COLO668 (cell line): ENCODE results near the gene TMEM132E.
"Not testable (repeated sequence)": the region's sequence is repeated elsewhere in the genome, so short reads cannot be mapped to it uniquely, and the experiment has no call there.

Source experiments
- DNase-seq: peaks from one replicate; lab custom pipeline; 2025; ENCODE audit not compliant: unreplicated experiment; lab: John Stamatoyannopoulos, UW

Gene TMEM132E

GRCh38 chr17:34579017-34579946 lies at the start of gene TMEM132E:
Gene TMEM132E, plus strand, starts transcription at chr17:34579582. Its CDS starts 1,495 bp downstream, at chr17:34581077.
- DNase-seq = peak; percentile 23

DNA sequence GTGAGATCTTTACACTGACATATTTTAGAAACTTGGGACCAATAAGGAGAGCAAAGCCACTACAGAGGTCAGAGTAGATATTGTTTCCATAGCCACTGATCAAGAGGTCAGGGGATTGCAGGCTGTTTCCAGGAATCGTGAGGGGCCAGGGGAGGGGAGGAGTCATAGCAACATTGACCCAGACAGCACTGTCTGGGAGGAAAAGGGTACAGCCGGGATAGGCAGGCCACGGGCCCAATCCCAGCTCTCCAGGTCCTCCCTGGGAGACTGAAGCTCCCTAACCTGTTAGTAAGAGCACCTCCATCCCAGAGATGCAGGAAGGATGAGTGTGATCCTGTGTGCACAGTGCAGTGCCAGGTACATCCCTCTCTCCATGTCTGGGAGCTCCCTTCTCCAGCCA lies 48.5 kb upstream of the TMEM132E start:
- no peak for DNase-seq

- no peak for DNase-seq
Measured at GRCh38 chr17:34532281-34533065, 46.9 kb upstream of the TMEM132E start.

DNA sequence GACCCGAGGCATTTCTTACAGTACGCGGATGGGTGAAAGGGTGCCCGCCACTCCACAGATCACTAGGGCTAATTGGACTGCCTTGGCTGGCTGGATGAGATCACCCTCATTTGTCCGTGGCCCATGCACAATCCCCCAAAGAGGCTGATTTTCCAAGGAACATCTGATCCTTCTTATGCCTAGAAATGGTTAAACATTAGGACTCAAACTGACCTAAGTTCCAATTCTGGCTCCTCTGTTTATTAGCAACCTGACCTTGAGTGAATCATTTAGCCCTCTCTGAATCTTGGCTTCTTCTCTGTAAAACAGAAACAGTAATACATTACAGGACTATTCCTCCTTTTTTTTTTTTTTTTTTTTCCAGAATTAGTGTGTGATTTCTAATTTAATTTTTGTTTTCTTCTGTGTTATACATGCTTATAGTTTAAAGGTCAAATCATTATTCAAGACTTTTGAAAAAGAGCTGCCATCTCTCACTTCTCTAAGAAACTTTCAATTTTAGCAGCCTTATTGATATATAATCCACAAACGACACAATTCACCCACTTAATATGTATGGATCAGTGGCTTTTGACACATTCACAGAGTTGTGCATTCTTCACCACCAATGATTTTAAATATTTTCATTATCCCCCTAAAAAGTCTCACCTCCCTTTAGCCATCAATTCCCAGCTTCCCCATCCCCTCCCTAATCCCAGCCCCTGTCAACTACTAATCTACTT lies 45.4 kb upstream of the TMEM132E start:
- DNase-seq = no peak

DNA sequence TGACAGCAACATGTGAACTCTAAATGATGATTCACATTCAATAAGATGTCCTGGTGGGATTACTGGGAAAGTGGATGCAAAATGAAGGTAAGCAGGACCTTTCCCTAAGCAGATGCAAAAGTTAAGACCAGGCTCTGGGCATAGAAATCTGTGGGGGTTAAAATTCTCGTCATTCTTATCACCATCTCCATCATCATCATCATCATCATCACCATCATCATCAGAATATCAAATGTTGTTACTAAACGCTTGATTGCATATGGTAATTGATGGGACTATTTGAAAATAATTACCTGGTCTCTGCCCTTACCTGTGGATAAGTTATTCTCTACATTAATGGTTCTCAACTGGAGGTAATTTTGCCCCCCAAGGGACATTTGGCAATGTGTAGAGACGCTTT lies 41.9 kb upstream of the TMEM132E start:
- DNase-seq = no peak

- not testable (repeated sequence) for DNase-seq
Measured at GRCh38 chr17:34538582-34538981, 40.8 kb upstream of the TMEM132E start.

DNA sequence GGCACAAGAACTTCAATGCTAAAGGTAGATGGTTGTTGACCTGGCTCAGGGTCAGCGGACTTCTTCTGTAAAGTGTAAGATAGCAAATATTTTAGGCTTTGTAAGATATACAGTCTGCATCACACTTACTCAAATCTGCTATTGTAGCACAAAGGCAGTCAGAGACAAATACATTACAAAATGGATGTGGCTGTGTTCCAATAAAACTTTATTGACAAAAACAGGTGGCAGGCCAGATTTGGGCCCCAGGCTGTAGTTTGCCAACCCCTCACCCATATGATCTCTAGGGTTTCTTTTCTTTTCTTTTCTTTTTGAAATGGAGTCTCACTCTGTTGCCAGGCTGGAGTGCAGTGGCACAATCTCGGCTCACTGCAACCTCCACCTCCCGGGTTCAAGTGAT lies 39.5 kb upstream of the TMEM132E start:
- DNase-seq = no peak

DNA sequence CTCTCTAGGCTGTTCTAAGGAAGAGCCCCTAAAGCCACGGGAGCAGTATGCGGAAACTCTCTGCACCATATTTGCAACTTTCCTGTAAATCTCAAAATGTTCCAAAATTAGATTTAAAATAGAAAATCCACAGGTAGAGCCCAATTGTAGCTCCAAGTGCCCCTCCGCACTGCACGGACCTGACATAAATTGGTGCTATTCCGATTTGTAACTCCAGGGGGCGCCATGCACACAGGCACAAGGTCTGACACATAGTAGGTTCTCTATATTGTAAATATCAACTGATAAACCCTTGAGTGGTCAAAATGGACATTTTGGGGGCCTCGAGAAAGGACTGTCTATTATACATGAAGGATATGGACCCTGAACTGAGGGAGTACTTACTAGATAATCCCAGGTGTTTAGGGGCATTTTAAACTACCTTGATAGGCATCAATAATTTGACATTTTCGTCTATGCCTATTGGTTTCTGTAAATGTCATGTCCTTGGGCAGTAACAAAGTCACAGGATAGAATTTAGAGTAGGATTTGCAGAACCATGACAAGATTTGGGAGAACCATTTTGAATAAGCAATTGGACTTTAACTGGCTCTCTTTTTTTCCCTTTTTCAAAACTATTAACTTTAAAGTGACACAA lies 36.6 kb upstream of the TMEM132E start:
- DNase-seq = no peak

- no peak for DNase-seq
Measured at GRCh38 chr17:34547453-34548063, 31.8 kb upstream of the TMEM132E start.

DNA sequence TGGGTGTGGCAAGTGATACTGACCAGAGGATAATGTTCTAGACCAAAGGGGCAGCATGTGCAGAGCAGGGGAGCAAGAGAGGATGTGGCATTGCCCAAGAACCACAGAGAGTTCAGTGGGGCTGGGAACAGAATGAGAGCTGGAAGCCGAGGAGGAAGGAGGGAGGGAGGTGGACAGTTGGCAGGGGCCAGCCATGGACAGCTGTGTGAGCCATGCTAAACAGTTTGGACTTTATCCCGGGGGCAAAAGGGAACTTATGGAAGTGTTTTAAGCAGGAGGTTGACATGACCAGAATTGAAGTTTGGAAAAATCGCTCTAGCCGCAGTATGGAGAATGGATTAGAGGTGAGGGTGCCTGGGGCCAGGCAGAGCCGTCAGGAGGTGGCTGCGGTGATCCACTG lies 29.4 kb upstream of the TMEM132E start:
- DNase-seq = no peak

GRCh38 chr17:34553907-34554306 lies 25.5 kb upstream of the TMEM132E start:
- DNase-seq = no peak

DNA sequence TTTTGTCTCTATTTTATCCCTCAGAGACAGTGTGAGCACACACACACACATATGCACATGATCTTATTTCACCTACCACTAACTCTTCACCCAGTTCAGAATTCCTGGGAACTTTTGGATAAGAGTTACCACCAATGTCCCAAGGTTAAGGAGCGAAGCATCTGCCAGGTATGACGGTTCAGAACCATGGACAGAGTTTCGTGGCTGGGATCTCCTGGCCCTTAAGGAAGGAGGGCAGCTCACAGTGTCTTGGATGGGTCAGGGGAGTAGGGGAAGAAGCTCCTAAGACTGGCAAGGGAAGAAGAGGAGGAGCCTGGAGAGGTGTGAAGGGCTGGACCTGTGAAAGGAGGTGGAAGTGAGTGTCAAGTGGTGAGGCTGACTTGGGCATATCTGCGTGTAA lies 23.0 kb upstream of the TMEM132E start:
- DNase-seq = no peak

DNA sequence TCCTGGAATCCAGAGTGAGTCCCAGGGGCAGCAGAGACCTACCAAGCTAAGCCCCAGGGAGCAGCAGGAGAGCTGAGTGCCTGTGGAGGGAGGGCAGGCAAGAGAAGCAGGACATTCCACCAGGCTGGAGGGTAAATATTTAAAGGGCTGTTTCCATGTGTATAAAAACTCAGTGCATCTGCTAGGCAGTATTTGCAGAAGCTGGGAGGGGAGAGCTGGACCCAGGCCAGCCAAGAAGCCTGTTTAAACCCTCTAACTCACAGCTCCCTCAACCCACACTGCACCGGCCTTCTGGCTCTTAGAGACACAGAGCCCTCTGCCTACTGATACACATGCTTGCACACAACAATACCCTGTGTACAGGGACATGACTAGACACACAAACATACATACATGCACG lies 22.5 kb upstream of the TMEM132E start:
- DNase-seq = no peak

DNA sequence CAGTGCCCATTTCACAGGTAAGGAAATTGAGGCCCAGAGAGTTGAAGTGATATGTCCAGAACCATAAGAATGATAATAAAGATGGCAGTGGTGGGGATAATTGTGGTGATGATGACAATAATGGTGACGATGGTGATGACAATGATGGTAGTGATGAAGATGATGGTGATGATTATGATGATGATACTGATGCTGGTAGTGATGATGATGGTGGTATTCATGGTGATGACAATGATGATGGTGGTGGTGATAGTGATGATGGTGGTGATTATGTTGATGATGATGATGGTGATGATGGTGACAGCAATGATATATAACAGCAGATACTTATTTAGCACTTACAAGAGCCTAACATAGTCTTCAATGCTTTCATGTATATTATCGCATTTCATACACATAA lies 18.1 kb upstream of the TMEM132E start:
- no peak for DNase-seq

- no peak for DNase-seq
Measured at GRCh38 chr17:34562387-34562786, 17.0 kb upstream of the TMEM132E start.

GRCh38 chr17:34565713-34566112 lies 13.7 kb upstream of the TMEM132E start:
- no peak for DNase-seq

- no peak for DNase-seq
Measured at GRCh38 chr17:34566201-34566600, 13.2 kb upstream of the TMEM132E start.

DNA sequence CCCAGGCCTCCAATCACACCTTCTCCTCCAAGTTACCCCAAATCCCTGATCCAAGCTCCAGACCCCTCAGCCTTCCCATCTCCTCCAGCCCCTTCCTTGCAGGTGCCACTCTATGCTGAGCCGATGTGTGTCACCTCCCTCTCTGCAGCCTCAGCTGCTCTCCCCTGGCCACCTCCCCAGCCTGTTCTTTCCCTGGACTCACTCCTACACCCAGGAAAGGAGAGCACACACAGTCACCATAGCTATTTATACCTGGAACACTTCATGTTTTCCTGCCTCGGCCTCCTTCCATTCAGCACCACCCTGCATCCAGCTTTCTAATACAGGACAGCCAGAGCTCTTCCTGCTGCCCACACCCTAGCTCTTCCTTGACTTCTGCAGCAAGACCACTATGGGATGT lies 12.5 kb upstream of the TMEM132E start:
- no peak for DNase-seq

- DNase-seq = no peak
Measured at GRCh38 chr17:34567691-34568465, 11.5 kb upstream of the TMEM132E start.

- DNase-seq = no peak
Measured at GRCh38 chr17:34568953-34569352, 10.4 kb upstream of the TMEM132E start.
